HG02610 (cell line): ENCODE results near the gene ZDHHC8.

Experiments
- ATAC-seq: cut with Tn5 transposase; IDR thresholded peaks from one replicate; pipeline ENCODE4 v1.9.1; 2021; ENCODE audit warnings: mild to moderate bottlenecking, moderate library complexity; ENCODE audit not compliant: unreplicated experiment

Gene ZDHHC8

GRCh38 chr22:20127869-20128618 lies 3.6 kb upstream of the ZDHHC8 start:
- no peak for ATAC-seq

GRCh38 chr22:20128619-20128901 lies 3.0 kb upstream of the ZDHHC8 start:
- ATAC-seq: no peak

DNA sequence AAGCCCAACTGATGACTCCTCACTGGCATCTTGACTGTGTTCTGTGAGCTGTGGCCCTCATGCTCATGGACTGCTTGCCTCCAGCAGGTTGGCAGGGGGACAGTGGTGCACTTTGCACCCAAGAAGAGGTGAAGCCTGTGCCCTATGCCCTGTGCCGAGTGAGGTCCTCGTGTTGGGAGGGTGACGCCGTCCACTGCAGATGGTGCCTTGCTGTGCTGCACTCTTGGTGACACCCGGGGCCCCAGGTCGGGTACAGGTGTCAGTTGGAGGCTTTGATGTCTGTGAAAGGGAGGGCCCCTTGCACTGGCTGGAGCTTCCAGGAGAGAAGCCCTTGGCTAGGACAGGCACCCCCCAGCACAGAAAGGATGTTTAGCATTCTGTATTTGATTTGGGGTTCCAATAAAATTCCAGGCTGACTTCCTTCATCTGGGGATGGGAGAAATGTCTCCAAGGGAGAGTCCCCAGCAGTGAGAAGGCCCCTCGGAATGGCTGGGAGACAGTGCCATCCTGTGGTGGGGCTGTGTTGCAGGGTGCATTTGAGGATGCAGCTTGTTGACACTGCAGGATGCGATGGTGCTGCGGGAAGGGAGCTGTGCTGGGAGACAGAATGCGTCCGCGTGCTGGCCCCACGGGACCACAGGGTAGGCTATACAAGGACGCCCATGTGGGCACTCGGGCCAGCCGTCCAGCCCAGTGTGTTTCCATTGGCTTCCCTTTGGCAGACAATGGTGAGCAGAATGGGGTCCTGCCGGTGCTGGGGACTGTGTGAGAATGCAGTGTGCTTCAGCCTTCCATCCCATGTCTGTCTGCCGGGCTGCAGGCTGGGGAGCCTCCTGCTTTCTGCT lies 2.5 kb upstream of the ZDHHC8 start:
- no peak for ATAC-seq

- ATAC-seq: no peak
Observed at GRCh38 chr22:20129747-20130014, 1.9 kb upstream of the ZDHHC8 start.

DNA sequence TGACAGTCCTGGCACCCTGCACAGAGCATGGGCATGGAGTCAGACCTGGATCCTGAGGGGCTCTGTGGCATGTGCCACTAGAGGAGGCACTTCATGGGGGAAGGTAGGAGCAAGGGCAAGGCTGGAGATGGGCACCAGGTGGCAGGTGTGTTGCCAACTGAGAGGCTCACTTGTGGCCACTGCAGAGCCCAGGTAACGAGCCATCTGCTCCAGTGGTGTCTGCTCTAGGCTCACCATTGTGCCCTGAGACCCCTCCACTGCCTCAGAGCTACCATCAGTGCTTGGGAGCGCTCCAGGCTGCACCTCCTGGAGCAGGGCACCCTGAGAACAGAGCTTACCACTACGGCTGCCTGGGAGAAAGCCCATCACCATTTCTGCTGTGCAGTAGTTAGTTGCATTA lies 1.3 kb upstream of the ZDHHC8 start:
- no peak for ATAC-seq

- peak; percentile 56 for ATAC-seq
Observed at GRCh38 chr22:20130731-20131596, 640 bp upstream of the ZDHHC8 start.

- no peak for ATAC-seq
Observed at GRCh38 chr22:20131859-20132685, 468 bp downstream of the ZDHHC8 start.

DNA sequence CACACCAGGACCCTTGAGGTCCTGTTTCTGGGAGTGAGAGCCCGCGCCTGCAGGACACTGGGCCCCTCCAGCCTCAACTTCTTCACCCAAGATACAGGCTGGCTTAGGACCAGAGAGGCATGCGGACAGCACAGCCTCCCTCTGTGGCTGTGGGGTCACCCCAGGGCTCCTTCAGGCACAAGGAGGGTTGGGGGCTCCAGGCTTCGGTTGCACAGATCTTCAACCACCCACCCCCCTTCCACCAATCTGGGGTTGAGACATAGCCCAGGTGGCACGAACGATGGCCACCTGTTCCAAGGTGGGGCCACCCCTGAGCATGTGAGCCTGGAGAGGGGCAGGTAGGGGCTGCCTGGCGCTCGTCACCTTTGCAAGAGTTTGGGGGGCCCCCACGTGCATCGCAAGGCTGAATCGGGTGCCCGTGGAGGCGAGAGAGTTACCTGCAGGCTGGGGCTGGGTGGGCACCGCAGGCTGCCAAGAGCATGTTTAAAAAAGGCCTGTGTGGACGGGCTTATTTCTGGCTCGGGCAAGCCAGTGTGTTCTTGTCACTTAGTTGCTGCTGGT lies 1.2 kb downstream of the ZDHHC8 start:
- no peak for ATAC-seq

- no peak for ATAC-seq
Observed at GRCh38 chr22:20133930-20134549, 2.4 kb downstream of the ZDHHC8 start.

GRCh38 chr22:20135265-20135664 lies 3.7 kb downstream of the ZDHHC8 start:
- no peak for ATAC-seq

GRCh38 chr22:20135806-20136602 lies 4.4 kb downstream of the ZDHHC8 start:
- ATAC-seq: no peak

DNA sequence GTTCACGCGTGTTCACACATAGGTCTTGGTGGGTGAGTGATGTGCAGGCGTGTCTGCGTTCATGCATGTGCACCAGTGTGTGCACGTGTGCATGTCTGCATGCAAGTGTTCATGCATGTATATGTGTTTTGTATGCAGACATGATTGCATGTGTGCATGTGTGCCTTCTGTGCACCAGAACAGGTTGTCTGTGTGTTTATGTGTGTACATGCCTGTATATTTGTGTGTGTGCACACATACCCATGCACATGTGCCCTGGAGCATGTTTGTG lies 4.9 kb downstream of the ZDHHC8 start:
- no peak for ATAC-seq

GRCh38 chr22:20137113-20137512 lies 5.5 kb downstream of the ZDHHC8 start:
- no peak for ATAC-seq

DNA sequence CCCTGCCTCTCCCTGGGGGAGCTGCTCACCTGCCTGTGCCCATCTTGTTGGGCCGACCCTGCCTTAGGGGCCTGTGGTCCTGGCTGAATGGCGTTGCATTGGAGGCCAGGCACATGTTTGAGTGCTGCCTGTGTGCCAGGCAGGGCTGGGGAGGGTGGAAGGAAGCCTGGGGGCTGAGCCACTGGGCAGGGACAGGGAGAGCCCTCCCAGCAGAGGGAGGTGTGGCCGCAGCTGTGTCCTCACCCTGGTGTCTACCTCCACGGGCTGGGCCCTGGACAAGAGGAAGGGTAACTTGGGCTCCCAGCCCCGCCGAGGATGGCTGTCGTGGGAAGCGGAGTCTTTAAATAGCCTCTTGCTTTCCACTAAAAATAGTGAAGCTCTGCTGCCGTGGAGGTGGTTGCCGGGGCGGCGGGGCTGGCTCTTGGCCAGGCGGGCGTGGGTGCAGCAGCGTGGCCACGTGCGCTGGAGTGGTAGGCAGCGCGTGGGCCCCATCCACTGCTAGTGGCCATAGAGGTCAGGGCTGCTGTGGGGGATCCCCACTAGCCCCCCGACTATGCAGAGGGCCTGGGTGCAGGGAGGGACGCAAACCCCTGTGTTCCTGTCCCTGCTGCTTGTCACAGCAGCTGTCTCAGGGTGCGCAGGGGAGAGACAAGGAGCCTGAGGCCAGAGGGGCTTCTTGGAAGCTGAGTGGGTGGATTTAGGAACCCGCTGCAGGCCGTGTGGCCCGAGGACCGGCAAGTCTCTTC lies 6.2 kb downstream of the ZDHHC8 start:
- ATAC-seq: no peak

DNA sequence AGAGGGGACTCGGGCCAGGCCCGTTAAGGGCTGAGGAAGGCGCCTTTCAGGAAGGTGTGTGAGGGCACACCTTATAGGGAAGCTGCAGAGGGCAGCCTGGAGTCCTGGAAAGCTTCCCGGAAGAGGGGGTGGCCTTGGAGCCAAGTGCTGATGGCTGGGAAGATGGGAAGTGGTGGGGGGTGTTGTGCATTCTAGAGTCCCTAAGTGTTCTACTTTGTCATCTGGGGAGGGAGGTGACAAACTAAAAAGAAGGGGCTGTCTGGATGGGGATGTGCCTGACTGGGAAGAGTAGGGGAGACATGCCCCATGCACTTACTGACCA lies 6.8 kb downstream of the ZDHHC8 start:
- ATAC-seq: no peak

DNA sequence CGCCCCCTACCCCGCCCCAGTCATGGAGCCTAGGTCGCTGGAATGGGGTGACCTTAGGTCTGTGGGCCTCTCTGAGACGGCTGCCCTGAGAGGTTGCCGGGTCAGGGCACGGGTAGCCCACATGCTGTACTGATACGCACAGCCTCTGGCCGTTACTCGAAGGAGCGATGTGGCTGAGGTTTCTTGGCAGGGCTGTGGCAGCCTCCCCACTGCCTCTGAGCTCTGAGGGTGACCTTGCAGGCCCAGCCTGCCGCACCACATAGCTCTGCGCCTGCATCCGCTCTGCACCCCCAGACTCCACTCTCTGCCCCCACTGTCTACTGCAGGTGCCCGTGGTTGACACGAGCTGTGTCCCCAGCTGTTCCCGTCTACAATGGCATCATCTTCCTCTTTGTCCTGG lies 7.3 kb downstream of the ZDHHC8 start:
- ATAC-seq: no peak

- ATAC-seq: no peak
Observed at GRCh38 chr22:20139391-20140106, 7.9 kb downstream of the ZDHHC8 start.

GRCh38 chr22:20140107-20140445 lies 8.5 kb downstream of the ZDHHC8 start:
- no peak for ATAC-seq
